Colonic mucosa (tissue), 4 donors: Measurements from ENCODE around the gene TIGD6. TPM values are rescaled to one million over a fixed set of nuclear protein-coding genes. Genes with fewer than 3 reads are reported as not detected.

Source experiments
- DNase-seq: peaks from one replicate; pipeline ENCODE4 v3.0.0-alpha.2; 2020
- H3K27ac ChIP-seq: fragments of 200-600 bp; one replicate; pipeline ENCODE4 v1.8.0; 2021
- H3K27me3 ChIP-seq: fragments of 200-600 bp; one replicate; pipeline ENCODE4 v1.8.0; 2021
- H3K36me3 ChIP-seq: fragments of 200-600 bp; one replicate; pipeline ENCODE4 v1.8.0; 2021
- H3K4me1 ChIP-seq: fragments of 200-600 bp; one replicate; pipeline ENCODE4 v1.8.0; 2021; ENCODE audit warnings: mild to moderate bottlenecking
- H3K4me3 ChIP-seq: fragments of 200-600 bp; one replicate; pipeline ENCODE4 v1.8.0; 2021
- H3K9ac ChIP-seq, 2 donors: one replicate each; pipeline ENCODE4 v1.7.0; 2013; ENCODE audit warnings: control low read depth in 2 of 2, low read depth in 2 of 2, low read length in 2 of 2
- H3K9me3 ChIP-seq: fragments of 200-600 bp; one replicate; pipeline ENCODE4 v1.8.0; 2021
- intact Hi-C: fragments of 100-400 bp; cut with DNase I; formaldehyde crosslinking; loops from one replicate; pipeline ENCODE4 v1.14.1; 2022
- total RNA-seq, 2 donors: library from RNA; stranded (reverse); fragmentation: NEBNext Ultra II Directional in 1 of 2; extraction: Animal tissue kit (Norgen Biotek cat#: 25700) in 1 of 2; gene quantifications; one replicate each; pipeline ENCODE4 v1.2.1, GENCODE V29; 2021
- TF ChIP-seq, protein P1 (sequence below): fragments of 200-600 bp; IDR thresholded peaks from one replicate; pipeline ENCODE4 v1.8.0; 2022; ENCODE audit warnings: antibody characterized with exemption, mild to moderate bottlenecking
- donor health status: healthy.
- donor health status: DM: no; HTN: no; CAD: no.
- donor health status: DM: no; HTN: no; CAD: no.

TIGD6 gene
- total RNA-seq, 2 donors from 2014 or later = 3.9 to 4.6 TPM

DNA sequence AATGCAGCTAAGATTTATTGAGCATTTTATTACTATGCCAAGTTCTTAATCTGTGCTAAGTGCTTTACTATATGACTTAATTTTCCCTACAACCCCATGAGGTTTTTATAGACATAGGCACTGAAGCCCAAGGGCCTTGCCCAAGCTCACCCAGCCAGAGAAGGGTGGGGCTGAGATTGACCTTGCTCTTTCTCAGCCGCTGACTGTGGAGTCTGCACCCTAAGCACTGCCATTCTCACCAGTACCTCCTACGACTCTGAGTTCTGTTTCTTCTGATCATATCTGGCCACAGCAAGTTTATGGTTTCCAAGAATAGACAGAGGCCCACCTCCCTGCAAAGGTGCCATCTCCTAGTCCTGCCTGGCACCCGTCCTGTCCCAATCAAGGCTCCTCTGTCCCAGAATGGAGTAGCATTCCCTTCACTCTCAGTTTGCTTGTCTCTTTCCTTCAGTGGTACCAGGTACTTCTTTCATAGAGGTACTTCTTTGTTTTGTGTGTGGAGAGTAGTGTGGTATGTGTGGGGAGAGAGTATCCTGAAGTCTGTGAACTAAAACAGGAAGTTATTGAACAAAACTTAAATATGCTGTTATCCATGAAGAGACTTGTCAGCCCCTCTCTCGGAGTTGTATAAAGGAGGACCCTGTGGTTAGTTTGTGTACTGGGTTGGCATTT lies 43.3 kb upstream of the TIGD6 start:
- Histone ChIP-seq H3K9ac (no peak overlapping the region), H3K27me3 (no peaks in the 10 kb centered on the region), H3K36me3 (peaks cover 16% of the 10 kb centered on the region), H3K4me1 (no peaks in the 10 kb centered on the region), H3K9me3 (no peaks in the 10 kb centered on the region), H3K4me3 (no peak overlapping the region), H3K27ac (peak overlapping the region; percentile 53)
- intact Hi-C loops = no loop called here
- peak; percentile 70 for DNase-seq
- TF ChIP-seq, protein P1, sequence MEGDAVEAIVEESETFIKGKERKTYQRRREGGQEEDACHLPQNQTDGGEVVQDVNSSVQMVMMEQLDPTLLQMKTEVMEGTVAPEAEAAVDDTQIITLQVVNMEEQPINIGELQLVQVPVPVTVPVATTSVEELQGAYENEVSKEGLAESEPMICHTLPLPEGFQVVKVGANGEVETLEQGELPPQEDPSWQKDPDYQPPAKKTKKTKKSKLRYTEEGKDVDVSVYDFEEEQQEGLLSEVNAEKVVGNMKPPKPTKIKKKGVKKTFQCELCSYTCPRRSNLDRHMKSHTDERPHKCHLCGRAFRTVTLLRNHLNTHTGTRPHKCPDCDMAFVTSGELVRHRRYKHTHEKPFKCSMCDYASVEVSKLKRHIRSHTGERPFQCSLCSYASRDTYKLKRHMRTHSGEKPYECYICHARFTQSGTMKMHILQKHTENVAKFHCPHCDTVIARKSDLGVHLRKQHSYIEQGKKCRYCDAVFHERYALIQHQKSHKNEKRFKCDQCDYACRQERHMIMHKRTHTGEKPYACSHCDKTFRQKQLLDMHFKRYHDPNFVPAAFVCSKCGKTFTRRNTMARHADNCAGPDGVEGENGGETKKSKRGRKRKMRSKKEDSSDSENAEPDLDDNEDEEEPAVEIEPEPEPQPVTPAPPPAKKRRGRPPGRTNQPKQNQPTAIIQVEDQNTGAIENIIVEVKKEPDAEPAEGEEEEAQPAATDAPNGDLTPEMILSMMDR = no peak

DNA sequence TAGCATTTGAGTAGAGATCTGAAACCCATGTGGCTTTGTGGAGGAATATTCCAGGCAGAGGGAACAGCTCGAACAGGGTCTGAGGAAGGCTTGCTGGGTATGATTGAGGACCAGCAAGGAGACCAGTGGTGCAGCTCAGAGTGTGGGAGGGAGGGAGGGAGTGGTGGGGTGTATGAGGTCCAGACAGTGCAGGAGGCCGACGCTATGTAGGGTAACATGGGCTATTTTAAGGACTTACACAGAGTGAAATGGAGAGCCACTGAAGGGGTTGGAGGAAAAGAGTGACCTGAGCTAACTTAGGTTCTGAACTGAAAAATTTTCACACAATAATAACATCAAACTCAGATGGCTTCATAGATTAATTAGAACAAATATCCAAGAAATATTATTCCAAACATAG lies 42.0 kb upstream of the TIGD6 start:
- H3K9me3 ChIP-seq = no peaks in the 10 kb centered on the region
- H3K4me3 ChIP-seq = no peak overlapping the region
- DNase-seq = no peak
- no peak overlapping the region for H3K9ac ChIP-seq
- H3K27ac ChIP-seq = no peak overlapping the region
- intact Hi-C loops = no loop called here
- no peaks in the 10 kb centered on the region for H3K4me1 ChIP-seq
- no peaks in the 10 kb centered on the region for H3K27me3 ChIP-seq
- peaks cover 14% of the 10 kb centered on the region for H3K36me3 ChIP-seq
- TF ChIP-seq, protein P1 = no peak

DNA sequence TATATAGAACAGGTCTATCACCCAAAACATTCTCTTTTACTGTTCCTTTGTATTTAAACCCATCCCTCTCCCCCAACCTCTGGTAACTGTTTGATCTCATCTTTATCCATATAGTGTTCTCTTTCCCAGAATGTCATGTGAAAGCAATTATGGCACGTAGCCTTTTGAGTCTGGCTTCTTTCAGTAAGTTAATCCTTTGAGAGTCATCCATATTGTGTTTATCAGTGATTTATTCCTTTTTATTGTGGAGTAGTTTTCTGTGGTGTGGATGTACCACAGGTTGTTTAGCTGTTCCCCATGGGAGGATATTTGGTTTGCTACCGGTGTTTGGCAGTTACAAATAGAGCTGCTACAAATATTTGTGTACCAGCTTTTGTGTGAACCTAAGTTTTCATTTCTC lies 38.1 kb upstream of the TIGD6 start:
- peaks cover 10% of the 10 kb centered on the region for H3K36me3 ChIP-seq

DNA sequence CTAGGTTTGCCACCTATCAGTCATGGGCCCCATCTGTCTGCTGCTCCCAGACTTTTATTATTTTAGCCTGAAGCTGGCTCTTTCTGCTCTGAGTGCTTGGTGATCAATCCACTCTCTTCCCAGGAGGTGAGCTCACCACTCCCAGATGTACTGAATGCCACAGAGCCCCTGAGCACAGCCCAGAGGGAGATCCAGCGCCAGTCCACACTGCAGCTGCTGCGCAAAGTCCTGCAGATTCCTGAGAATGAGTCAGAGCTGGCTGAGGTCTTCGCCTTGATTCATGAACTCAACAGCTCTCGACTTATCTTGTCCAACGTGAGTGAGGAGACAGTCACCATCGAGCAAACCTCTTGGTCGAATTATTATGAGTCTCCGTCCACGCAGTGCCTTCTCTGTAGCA lies 36.1 kb upstream of the TIGD6 start:
- Histone ChIP-seq H3K4me1 (no peaks in the 10 kb centered on the region), H3K9ac (no peak overlapping the region), H3K27me3 (no peaks in the 10 kb centered on the region), H3K4me3 (no peak overlapping the region), H3K27ac (no peak overlapping the region), H3K36me3 (peaks cover 23% of the 10 kb centered on the region), H3K9me3 (no peaks in the 10 kb centered on the region)
- DNase-seq = no peak
- TF ChIP-seq, protein P1 = no peak
- intact Hi-C loops = no loop called here

More for the DNA sequence above, 38.1 kb upstream of the TIGD6 start:
- Histone ChIP-seq H3K27ac (no peak overlapping the region), H3K9ac (no peak overlapping the region), H3K27me3 (no peaks in the 10 kb centered on the region), H3K4me3 (no peak overlapping the region), H3K4me1 (no peaks in the 10 kb centered on the region), H3K9me3 (no peaks in the 10 kb centered on the region)
- TF ChIP-seq, protein P1 = no peak
- intact Hi-C loops = no loop called here
- no peak for DNase-seq

DNA sequence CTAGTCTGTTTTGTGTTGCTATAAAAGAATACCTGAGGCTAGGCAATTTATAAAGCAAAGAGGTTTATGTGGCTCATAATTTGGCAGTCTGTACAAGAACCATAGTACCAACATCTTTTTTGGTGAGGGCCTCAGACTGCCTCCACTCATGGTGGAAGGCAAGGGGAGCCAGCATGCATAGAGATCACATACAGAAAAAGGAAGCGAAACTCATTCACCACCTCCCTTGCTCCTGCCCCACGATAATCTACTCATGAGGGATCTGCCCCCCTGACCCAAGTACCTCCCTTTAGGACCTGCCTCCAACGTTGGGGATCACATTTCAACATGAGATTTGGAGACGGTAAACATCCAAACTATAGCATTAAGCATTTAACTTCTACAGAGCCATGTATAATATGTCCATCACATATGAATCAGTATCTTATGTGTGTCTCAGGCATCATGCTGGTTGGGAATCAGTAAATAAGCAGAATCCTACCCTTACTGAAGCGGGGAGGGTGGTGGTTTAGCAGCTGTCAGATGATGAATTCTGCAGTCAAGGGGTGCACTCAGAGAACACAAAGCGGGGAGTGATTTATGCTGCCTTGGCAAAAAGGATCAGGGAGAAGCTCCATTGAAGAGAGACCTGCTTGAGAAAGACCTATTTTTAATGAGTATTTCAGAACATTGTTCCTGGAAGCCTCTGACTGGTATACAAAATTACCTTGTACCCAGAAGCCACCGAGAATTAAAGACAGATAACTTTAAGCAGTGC lies 34.9 kb upstream of the TIGD6 start:
- Histone ChIP-seq H3K4me3 (no peak overlapping the region), H3K9ac (no peak overlapping the region), H3K27me3 (no peaks in the 10 kb centered on the region), H3K4me1 (no peaks in the 10 kb centered on the region), H3K27ac (no peak overlapping the region), H3K36me3 (peaks cover 19% of the 10 kb centered on the region), H3K9me3 (no peaks in the 10 kb centered on the region)
- DNase-seq = no peak
- intact Hi-C loops = no loop called here
- TF ChIP-seq, protein P1 = no peak
